GM21367 (cell line): ENCODE data around the gene CCDC157.

Experiments
- ATAC-seq: cut with Tn5 transposase; IDR thresholded peaks from one replicate; pipeline ENCODE4 v1.9.1; 2021; ENCODE audit not compliant: unreplicated experiment

CCDC157 gene

GRCh38 chr22:30356449-30357235 is at the start of gene CCDC157, which contains the start of gene SF3A1:
TSS of gene CCDC157 (plus strand) at chr22:30357007. CDS start at chr22:30366001, 8,994 bp downstream.
TSS of gene SF3A1 (minus strand) at chr22:30356894. CDS start at chr22:30356792, 102 bp downstream.
- ATAC-seq, result peak; percentile 78

GRCh38 chr22:30307041-30307574 is 49.7 kb upstream of the CCDC157 start:
- ATAC-seq, result no peak

GRCh38 chr22:30308093-30308492 is 48.7 kb upstream of the CCDC157 start:
- no peak for ATAC-seq

GRCh38 chr22:30308518-30309230 is 48.1 kb upstream of the CCDC157 start:
- no peak for ATAC-seq

DNA sequence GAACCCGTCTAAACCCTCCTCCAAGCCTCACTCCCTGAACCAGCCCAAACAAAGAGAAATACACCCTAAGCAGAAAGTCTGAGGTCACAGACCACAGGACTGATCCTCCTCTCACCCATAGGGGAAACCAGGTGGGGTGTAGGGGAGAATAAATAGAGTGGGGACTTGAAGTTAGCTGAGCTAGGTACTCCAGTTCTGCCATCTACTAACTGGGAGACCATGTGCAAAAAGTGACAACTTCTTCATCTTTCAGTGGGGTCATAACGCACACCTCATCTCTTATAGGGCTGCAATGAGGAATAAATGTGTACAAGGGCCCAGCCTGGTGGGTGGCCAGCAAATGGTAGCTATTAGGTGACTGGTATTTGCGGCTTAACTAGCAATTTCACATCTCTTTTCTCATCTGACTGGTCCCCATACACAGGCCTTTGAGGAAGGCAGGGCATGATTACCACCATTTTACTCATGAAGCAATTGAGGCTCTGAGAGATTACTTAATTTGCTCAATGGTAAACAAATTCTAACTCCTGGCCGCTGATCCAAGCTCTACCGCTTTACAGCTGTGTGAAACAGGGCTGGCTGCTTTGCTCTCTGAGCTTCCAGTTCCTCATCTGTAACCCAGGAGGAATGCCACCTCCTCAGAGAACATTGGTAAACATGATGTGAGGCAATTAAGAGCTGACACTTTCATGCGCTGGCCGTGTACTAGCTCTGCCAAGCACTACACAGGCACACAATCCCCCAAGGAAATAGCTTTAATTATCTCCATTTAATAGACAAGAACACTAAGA is 46.7 kb upstream of the CCDC157 start:
- no peak for ATAC-seq

- no peak for ATAC-seq
Observed at GRCh38 chr22:30310881-30311771, 45.7 kb upstream of the CCDC157 start.

DNA sequence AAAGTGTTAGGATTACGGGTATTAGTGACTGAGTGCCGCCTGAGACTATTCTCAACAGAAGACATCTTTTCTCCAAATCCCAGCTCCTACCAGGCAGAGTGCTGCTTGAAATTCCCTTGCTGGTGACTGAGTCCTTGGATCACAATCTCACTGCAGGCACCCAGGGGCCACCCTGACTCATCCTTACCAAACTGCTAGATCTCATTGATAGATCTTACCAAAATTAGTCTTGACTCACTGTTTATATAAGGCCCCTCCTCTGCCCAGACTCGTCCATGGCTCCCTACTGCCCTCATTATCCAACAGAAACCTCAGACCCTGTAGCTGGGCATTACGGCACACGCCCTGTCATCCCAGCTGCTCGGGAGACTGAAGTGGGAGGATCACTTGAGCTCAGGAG is 44.8 kb upstream of the CCDC157 start:
- no peak for ATAC-seq

DNA sequence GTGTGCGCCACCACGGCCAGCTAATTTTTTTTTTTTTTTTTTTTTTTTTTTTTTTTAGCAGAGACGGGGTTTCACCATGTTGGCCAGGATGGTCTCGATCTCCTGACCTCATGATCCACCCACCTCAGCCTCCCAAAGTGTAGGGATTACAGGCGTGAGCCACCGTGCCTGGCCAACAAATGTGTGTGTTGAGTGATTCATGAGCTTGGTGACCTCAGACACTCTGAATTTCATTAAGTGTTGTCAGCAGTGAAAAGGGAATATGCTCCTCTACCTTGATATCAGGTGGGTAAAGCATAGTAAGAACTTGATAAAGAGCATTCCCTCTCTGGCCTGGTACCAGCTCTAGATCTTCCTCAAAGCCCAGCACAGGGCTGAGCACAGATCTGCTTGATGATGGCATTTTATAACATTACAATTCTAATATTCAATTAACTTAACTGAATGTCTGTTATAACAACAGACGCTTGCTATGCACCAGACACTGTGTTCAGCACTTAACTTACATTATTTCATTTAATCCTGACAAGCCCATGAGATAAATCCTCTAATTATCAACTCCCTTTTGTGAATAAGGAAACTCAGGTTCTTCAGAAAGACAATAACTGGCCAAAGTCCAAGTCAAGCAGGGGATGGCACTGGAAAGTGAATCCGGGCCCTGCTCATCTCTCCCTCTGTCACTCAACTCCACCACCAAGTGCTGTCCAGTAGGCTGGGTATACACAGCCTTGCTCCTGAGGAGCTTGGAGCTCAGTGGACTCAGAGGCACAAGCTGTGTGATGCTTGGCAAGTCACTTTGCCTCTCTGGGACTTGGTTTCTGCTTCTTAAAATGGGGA is 43.1 kb upstream of the CCDC157 start:
- no peak for ATAC-seq

GRCh38 chr22:30314915-30315314 is 41.9 kb upstream of the CCDC157 start:
- no peak for ATAC-seq

GRCh38 chr22:30315962-30316576 is 40.7 kb upstream of the CCDC157 start:
- no peak for ATAC-seq

DNA sequence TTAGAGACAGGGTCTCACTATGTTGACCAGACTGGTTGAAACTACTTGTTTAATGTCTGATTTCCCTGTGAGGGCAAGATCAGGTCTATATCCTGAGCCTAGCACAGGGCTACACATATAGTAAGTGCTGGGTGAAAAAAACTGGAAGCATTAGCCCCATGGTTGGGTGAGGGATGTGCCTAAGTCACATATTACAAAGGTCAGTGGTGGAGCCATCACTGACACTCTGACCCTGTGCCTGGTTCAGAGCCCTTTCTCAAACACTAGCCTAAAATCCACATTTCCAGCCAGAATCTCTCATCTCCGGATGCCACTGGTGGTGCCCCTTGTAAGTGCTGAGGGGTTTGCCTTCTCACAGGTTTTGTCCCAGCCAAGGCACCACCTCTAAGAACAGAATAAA is 39.0 kb upstream of the CCDC157 start:
- no peak for ATAC-seq

- ATAC-seq, result no peak
Observed at GRCh38 chr22:30318799-30319419, 37.9 kb upstream of the CCDC157 start.

GRCh38 chr22:30320021-30320556 is 36.7 kb upstream of the CCDC157 start:
- ATAC-seq, result no peak

DNA sequence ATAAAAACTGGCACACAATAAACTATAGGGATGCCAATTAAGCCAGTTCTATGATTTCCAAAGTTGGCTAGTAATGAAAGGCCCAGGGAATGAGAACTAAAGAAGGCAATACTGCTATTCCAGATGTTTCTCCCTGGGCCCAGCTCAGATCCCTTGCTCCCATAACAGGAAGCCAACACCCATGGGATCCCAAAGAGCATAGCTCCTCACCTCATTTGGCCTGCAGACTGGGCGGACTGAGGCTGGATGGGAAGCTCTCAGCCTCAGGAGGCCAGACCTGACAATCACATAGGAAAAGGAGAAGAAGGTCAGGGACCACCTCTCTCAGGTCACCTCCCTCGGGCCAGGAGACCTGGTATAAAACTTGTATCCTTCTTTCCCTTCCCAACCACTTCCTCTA is 35.3 kb upstream of the CCDC157 start:
- no peak for ATAC-seq

DNA sequence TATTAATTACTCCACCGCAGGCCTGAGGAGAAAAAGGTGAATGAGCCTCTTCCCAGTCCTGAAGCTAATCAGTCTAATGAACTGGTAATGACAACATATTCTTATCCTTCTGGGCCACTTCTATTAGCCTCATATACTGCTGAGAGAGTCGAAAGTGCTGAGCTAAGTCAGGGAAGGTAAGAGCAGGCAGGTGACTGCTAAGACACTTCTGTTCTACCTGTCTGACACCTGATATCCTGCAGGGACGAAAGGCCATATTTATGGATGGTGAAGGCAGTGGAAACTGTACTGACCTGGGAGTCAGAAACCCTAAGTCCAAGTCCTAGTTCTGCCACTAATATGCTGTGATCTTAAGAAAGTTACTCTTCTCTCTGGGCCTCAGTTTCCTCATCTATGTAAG is 33.6 kb upstream of the CCDC157 start:
- no peak for ATAC-seq

DNA sequence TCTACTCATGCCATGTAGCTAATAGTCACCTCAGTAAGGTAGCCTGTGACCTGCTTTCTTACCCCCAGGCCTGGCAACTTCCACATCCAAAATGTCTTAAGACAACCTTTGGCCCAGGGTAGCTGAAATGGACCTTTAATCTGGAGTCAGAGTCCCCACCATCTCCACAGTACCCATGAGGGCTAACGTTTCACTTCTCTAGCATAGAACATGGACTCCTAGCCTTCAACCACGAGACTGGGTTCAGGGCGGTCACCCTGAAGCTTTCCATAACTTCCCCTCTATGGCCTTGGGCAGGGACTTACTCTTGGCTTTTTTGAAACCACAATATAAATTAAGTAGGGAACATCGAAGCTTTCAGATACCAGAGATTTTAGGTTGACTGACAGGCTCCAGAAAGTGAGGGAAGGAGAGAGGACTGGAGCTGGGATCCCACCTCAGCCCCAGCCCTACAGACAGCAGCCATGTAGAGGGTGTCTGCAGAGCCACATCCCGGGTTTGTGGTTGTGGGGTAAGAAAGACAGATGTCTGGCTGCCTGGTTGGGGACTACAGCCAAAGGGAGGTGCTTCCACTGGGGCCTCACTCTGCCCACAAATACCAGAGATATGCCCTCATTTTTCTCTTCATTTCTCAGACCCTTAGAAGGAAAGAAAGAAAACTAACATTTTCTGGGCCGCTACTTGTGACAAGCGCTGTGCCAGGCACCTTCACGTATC is 32.6 kb upstream of the CCDC157 start:
- ATAC-seq, result no peak

DNA sequence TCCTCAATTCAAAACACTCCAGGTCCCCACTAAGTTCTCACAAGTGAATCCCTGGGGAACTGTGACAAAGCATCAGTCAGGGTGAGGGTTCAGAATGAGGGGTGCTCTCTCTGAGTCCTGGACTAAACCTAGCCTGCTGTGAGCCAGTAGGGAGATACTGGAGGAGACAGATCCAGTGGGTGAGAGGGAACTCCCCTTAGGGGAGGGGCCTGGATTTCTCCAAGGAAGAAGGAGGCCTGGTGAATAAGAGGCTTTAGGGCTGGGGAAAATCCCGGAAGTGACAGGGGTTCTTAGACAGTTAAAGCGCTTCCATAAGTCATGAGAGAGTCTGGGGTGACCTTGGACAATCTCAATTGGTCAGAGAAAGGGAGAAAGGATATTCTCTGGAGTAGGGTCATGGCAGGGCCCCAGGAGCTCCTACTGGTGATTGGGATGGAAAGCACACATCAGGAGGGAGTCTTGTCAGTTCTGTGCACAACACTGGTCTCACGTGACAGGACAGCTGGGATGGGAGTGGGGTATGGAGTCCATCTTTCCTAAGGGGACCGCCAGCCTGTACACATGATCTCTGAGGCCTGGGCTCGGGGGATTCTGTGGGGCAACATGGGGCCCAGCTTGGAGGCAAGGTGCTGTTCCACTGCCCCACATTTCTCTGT is 31.6 kb upstream of the CCDC157 start:
- no peak for ATAC-seq
